ENCODE results near the gene RPL6.
"Not testable (repeated sequence)": the region's sequence is repeated elsewhere in the genome, so short reads cannot be mapped to it uniquely, and the experiment has no call there.

The RPL6 gene

GRCh38 chr12:112409064-112409905 is at the start of gene RPL6:
TSS of gene RPL6 (minus strand) at chr12:112409605. CDS start at chr12:112408656, 949 bp downstream.
- peak; percentile 73 for DNase-seq

- no peak for DNase-seq
Measured at GRCh38 chr12:112458751-112459150, 49.3 kb upstream of the RPL6 start.

DNA sequence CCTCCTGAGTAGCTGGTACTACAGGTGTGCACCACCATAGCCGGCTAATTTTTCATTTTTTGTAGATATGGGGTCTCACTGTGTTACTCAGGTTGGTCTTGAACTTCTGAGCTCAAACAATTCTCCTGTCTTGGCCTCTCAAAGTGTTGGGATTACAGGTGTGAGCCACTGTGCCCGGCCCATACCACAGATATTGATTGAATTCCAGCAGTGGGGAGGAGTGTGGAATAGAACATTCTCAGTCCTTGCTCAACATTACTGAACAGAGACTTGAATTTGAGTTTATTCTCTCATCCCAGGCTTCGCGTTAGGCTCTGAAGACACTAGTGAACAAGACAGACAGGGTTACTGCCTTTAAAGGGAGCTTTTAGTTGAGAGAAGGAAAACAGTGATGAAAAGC is 48.9 kb upstream of the RPL6 start:
- no peak for DNase-seq

DNA sequence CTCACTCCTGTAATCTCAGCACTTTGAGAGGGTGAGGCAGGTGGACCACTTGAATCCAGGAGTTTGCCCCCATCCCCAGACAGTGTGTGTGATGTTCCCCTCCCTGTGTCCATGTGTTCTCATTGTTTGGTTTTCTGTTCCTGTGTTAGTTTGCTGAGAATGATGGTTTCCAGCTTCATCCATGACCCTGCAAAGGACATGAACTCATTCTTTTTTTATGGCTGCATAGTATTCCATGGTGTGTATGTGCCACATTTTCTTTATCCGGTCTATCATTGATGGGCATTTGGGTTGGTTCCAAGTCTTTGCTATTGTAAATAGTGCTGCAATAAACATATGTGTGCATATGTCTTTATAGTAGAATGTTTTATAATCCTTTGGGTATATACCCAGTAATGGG is 47.7 kb upstream of the RPL6 start:
- not testable (repeated sequence) for DNase-seq

- no peak for DNase-seq
Measured at GRCh38 chr12:112456029-112456428, 46.6 kb upstream of the RPL6 start.

GRCh38 chr12:112450725-112451124 is 41.3 kb upstream of the RPL6 start:
- no peak for DNase-seq

GRCh38 chr12:112448165-112448564 is 38.8 kb upstream of the RPL6 start:
- DNase-seq, result not testable (repeated sequence)

DNA sequence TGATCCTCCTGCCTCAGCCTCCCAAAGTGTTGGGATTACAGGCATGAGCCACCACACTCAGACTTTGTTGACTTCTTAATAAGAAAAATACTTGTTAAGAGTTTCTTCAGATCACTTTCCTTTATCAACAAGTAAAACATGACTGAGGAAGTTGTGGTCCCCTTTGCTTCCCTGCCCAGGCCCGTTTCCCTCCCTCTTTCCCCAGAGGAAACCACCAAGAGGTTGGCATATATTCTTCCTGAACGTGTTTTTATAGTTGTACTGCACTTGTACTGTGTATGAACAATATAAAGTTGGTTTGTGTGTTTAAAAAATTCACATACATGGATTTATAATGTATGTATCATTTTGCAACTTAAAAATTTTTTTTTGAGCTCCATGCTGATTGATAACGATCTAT is 37.7 kb upstream of the RPL6 start:
- no peak for DNase-seq

DNA sequence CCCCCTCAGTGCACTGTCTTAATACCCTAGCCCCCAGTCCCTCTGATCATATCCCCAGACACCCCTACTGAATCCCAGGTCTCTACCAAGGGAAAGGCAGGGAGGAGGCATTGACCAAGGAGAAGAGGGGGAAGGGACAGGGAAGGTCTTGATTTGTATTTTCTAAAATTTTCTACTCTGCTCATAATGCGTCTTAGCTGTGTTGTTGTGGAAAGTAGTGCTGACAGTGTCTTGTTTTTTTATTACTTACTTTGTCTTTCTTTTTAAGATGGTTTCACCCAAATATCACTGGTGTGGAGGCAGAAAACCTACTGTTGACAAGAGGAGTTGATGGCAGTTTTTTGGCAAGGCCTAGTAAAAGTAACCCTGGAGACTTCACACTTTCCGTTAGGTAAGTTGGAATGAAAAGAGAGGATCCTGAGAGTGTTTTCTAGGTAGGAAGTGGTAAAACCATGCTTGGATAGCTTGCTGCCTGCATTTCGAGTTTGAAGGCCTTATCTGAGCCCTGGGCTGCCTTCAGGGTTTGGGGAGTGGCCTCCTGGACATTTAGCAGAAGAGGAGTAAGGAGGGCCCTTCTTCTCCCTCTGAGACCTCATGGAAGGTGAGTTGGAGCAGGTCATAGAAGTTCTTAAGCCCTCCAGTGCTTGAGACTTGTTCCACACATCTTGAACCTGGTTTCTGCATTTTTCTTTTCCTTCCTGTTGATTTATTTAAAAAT is 36.8 kb upstream of the RPL6 start:
- DNase-seq, result no peak

- DNase-seq, result no peak
Measured at GRCh38 chr12:112443916-112444315, 34.5 kb upstream of the RPL6 start.

GRCh38 chr12:112440653-112441052 is 31.2 kb upstream of the RPL6 start:
- DNase-seq, result not testable (repeated sequence)

DNA sequence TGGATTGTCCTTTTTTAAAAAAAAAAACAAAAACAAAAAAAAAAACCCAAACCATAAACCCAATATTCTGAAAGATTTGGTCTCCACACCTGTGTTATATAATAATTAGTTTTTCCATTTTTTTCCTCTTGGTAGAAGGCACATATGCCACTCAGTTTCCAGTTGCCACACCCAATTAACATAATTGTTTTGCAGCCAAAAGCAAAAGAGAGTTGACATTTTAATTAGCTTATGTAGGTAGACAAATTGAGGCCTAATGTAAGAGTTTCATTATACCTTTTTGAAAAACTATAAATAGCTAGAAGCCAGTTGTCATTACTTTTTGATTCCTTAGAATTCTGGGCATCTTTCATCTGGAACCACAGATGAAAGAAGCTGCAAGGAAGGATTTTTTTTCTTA is 30.4 kb upstream of the RPL6 start:
- DNase-seq, result no peak

DNA sequence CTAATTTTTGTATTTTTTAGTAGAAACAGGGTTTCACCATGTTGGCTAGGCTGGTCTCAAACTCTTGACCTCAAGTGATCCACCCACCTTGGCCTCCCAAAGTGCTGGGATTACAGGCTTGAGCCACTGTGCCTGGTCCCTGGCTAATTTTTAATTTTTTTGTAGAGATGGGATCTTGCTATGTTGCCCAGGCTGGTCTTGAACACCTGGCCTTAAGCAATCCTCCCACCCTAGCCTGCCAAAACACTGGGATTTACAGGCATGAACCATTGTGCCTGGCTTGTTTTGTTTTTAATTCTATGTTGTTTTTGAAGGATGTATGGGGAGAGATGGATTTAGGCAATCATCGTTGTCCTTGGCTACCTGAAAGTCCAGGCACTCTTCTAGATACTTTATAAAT is 29.2 kb upstream of the RPL6 start:
- DNase-seq, result not testable (repeated sequence)

- no peak for DNase-seq
Measured at GRCh38 chr12:112433551-112433950, 24.1 kb upstream of the RPL6 start.

DNA sequence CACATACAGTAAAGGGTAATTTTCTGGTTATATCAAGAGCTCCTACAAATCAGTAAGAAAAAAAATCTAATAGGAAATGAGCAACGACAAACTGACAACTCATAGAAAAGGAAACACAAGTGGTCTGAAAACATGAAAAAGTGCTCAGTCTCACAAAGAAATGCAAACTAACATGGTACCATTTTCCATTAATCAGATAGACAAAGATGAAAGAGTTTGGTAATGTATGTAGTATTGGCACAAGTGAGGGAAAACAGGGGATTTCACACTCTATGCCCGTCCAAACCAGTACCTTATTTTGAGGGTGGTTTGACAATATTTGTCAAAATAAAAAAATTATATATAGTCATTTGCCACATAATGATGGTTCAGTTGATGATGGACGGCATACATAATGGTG is 22.6 kb upstream of the RPL6 start:
- no peak for DNase-seq

DNA sequence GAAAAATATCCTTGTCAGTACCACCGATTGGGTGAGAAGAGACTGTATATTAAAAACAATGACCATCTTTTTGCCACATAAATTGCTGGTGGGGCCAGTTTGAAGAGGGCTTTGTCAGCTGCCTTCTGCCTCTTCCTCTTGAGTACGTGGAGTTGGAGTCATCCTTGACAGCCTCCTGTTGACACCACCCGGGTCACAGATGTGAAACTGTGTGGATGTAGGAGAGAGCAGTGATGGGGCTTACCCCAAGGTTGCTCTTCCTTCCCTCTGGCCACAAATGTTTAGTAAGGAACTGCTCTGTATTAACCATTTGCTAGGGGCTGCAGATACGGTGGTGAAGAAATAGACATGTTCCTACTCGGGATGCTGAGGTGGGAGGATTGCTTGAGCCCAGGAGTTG is 21.5 kb upstream of the RPL6 start:
- no peak for DNase-seq

GRCh38 chr12:112427760-112428159 is 18.4 kb upstream of the RPL6 start:
- no peak for DNase-seq

DNA sequence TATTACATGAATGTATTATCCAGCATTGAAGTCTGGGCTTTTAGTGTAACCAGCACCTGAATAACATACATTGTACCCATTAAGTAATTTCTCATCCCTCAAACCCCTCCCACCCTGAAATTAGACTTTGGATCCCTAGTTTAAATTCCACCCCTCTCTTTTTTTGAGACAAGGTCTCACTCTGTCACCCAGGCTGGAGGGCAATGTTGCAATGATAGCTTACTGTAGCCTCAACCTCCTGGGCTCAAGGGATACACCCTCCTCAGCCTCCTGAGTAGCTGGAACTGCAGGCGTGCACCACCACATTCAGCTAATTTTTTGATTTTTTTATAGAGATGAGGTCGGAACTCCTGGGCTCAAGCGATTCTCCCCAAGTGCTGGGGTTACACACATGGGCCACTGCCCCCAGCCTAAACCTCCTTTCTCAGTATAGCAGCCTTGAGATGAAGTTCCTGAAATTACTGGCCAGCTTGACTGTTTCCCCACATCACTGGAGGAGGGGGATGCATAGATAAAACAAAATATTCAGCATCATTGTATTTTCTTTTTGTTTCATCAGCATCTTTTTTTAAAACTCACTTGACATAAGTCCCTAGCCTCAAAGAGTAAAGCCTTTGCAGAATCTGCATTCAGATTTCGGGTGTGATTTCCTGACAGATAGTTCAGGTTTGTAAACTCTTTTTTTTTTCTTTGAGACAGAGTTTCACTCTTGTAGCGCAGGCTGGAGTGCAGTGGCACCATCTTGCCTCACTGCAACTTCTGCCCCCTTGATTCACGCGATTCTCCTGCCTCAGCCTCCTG is 16.4 kb upstream of the RPL6 start:
- DNase-seq, result no peak

DNA sequence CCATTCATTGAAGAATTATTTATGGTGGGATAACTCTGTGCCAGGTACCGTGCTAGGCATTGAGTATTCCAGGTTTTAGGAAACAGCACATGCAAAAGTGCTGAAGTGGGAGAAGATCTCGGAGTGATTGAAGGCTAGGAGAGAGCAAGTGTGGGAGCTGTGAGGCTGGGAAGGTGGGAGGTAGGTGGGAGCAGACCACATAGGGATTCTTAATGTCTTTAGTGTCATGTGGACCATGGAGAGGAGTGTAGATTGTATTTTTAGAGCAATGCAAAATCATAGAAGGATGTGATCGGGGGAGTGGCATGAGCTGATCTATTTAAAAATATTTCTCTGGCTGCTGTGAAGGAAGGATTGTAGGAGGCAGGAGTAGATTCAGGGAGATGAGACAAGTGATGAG is 14.7 kb upstream of the RPL6 start:
- no peak for DNase-seq

- no peak for DNase-seq
Measured at GRCh38 chr12:112422531-112422930, 13.1 kb upstream of the RPL6 start.

- no peak for DNase-seq
Measured at GRCh38 chr12:112421363-112421762, 12.0 kb upstream of the RPL6 start.

DNA sequence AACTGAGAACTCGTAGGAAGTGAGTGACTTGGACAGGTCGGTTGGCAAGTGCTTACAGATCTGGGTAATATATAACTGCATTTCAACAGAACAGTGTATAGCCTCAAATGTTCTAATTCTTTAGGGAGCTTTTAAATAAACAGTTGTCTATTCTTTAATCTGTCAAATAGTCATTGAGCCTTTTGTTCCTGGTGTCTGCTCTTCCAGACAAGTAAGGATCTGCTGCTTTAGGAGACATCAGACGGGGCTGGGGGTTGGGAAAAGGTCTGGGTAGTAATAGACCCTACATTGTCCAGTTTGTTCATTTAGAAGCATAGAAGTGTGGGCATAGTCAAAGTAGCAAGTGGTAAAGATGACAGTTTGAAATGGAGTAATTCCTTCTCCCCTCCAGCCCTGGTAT is 11.3 kb upstream of the RPL6 start:
- no peak for DNase-seq

DNA sequence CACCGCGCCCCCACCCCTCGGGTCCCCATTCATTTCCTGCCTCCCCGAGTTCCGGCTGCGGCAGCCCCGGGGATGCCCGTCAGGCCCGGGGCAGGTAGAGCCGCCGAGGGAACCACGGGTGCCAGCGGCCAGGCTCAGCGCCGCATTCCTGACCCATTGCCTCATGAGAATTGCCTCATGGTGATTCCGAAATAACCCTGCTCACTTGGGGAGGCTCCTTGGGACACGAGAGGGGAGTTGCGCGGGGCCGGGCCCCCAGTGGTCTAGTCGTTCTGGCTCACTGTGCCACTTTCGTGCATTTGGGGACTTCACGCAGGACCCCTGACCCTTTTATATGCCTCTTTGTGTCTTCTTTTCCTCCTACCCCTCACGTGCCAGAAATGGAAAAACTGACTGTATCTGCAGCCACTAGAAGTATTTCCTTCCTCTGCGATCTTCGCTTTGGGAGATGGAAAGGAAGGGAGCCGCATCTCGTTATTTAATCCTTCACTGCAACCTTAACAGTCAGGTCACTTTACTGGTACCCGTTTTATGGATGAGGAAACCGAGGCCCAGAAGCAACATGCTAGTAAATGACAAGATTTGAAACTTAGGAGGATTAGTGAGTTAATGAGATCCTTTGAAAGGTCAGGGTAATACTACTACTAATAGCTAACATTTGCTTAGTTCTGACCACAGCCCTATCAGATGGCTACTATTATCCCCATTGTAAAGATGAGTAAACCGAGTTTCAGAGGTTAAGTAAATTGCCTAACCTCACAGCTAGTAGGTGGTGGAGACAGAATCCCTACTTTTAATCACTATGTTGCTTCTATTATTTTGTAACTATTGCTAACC is 10.1 kb upstream of the RPL6 start:
- no peak for DNase-seq
